ENCODE measurements around the gene NEGR1.

NEGR1 gene

GRCh38 chr1:72230746-72231145 lies 51.6 kb downstream of the NEGR1 start:
- no peak for DNase-seq

DNA sequence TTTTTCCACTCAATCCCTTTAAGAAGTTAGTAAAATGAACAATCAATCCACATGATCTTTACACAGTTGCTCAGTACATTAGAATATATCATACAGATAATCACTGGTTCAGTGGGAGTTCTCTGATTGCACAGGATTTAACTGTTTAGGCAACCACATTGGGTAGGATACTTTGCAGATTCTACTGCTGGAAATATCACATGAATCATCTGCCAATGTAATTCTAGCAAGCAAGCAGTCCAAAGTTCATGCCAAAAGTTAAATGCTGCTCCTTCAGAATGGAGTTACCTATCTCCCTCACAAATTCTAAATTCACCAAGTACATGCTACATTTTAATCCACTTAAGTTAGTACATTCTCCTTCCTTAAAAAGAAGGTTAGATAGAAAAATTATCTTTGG lies 52.4 kb downstream of the NEGR1 start:
- no peak for DNase-seq

- DNase-seq: no peak
Observed at GRCh38 chr1:72227667-72228066, 54.7 kb downstream of the NEGR1 start.

- DNase-seq: no peak
Observed at GRCh38 chr1:72224506-72224905, 57.8 kb downstream of the NEGR1 start.

GRCh38 chr1:72221811-72222210 lies 60.5 kb downstream of the NEGR1 start:
- no peak for DNase-seq

GRCh38 chr1:72218141-72218739 lies 64.1 kb downstream of the NEGR1 start:
- DNase-seq: no peak

DNA sequence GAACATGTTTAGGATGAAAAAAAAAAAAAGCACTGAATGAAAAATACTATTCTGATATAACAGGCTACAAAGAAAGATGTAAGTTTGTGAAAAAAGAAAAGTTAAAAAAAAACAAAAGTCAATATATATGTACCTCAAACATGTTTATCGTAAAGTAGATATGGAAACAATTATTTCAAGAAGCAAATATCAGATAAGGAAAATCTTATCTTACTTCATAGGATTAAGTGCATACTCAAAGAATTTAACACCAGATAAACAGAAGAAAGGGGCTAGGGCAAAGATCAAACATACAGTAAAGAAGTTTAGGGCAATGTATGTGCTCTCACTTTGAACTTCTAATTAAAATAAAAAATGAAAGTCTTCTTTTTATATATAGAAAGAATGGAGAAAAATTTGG lies 75.3 kb downstream of the NEGR1 start:
- no peak for DNase-seq

GRCh38 chr1:72202761-72203160 lies 79.6 kb downstream of the NEGR1 start:
- no peak for DNase-seq

GRCh38 chr1:72197786-72198185 lies 84.6 kb downstream of the NEGR1 start:
- DNase-seq: no peak

- DNase-seq: peak; percentile 17 to 47 (median 39)
Observed at GRCh38 chr1:72186733-72187307, 95.5 kb downstream of the NEGR1 start.

DNA sequence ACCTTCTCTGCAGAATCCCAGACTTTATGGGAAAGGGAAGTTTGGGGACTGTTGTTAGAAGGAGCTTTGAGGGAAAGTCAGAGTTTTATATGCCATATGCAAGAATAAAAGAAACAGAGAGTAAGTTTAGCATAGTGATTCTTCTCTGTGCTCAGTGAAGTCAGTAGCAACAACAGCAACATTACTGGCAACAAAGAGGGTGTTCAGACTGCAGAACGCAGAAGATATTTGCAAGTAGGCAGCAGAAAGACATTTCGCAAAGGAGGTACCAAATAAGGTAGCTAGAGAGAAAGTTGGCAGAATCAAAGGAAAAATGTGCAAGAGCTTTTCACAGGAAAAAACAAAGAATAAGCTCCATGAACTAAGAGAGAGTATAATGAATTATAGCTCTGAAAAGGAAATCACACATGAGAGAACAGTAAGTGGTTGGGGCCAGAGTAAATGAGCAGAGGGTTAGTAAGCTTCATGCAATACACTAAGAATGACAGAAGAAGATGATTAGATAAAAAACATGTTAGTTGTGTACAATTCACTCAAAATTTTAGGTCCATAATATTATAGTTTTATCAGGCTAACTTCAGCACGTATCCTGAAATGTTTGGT lies 98.1 kb downstream of the NEGR1 start:
- DNase-seq: no peak

- DNase-seq: peak in 1 of 3 donors; percentile 2
Observed at GRCh38 chr1:72182859-72183258, 99.5 kb downstream of the NEGR1 start.

GRCh38 chr1:72178266-72178665 lies 104.1 kb downstream of the NEGR1 start:
- no peak for DNase-seq

- no peak for DNase-seq
Observed at GRCh38 chr1:72177711-72178110, 104.6 kb downstream of the NEGR1 start.

DNA sequence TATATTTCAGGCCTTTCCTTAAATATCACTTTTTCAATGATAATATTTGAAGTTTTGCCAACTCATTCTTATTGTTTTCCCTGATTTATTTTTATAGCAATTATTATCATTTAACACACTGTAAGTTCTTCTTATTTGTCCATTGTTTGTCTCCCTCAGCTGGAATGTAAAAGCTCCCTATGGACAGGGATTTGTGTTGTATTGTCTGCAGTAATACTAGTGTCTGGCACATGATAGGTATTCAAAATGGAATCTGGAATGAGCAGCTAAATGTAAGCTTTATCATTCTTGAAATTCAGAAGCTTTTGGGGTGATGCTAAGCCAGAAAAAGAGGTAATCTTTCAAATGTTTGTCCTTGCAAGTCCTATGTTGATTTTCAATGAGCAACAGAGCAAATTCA lies 112.1 kb downstream of the NEGR1 start:
- DNase-seq: no peak

- DNase-seq: peak in 1 of 3 donors; percentile 4
Observed at GRCh38 chr1:72166426-72166825, 115.9 kb downstream of the NEGR1 start.

DNA sequence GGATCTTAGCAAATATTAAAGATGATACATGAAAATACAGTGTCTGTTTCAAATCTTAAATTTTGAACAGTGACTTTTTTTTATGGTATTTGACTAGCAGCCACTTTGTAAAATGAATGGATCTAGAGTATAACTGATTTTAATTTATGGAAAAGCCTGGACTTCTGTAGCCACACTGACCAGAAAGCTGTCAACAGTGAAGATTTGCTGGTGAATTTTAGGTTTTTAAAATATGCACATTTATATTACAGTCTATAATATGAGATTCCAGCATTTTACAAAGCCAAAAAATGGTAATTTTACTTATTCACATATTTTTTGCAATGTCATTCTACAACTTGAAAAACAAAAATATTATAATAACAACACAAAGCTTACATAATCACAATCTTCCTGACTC lies 131.8 kb downstream of the NEGR1 start:
- no peak for DNase-seq

GRCh38 chr1:72141875-72142274 lies 140.5 kb downstream of the NEGR1 start:
- DNase-seq: no peak

GRCh38 chr1:72140222-72140621 lies 142.1 kb downstream of the NEGR1 start:
- no peak for DNase-seq

- DNase-seq: no peak
Observed at GRCh38 chr1:72137656-72138055, 144.7 kb downstream of the NEGR1 start.

GRCh38 chr1:72129869-72130268 lies 152.5 kb downstream of the NEGR1 start:
- DNase-seq: no peak

- no peak for DNase-seq
Observed at GRCh38 chr1:72122099-72122880, 160.0 kb downstream of the NEGR1 start.

DNA sequence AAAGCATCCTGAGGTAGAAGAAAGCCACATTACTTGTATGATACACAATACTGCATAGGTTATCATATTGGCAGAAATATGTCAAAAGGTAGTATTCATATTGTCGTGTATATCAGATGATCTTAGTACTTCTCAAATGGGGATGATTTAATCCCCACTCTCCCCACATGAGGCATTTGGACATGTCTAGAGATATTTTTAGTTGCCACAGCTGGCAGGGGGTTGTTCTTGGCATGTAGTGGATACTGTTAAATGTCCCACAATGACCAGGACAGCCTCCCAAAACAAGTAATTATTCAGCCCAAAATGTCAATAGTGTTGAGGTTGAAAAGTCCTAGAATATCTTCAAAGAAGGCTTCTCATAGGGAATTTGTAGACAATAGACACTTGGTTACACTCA lies 162.8 kb downstream of the NEGR1 start:
- no peak for DNase-seq

DNA sequence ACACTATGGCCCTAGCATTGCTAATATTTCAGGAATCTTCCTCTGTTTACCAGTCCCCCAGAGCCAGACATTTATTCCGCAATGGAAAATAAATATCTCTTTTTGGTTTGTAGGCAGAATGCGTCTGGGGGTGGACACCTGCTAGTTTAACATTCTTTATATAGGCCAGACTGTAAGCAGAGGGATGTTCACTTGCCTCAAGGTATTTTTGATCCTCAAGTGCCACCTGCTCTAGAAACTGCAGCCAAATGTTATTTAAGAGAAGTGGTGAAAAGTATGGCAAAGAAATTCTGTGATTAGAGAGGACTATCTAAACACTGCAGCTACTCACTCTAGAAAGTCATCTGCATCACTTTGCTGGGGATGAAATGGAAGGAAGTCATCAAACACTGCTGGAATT lies 164.7 kb downstream of the NEGR1 start:
- no peak for DNase-seq
